ENCODE data around the gene IRF5. TPM values are rescaled to one million over a fixed set of nuclear protein-coding genes. Genes with fewer than 3 reads are reported as not detected.

IRF5 gene
- total RNA-seq, 1 experiment from 2014 or later, result 16.5 TPM

DNA sequence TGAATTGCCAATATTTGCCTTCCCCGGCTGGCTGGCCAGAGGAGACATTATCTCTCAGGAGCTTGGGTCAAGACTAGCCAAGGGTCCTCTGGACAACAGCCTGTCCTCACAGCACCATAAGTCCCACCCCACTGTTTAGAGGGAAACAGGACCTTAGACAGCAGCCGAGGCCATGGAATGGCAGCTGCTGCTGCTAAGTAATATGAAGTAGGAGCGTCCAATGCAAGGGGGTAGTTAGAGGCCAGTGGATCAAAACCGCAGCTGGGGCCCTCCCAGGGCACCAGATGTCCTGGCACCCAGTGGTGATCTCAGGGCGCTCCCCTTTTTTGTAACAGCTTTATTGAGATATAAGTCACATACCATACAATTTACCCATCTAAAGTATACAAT, 14.3 kb upstream of the IRF5 start (continued):
- TF ChIP-seq, protein P1, sequence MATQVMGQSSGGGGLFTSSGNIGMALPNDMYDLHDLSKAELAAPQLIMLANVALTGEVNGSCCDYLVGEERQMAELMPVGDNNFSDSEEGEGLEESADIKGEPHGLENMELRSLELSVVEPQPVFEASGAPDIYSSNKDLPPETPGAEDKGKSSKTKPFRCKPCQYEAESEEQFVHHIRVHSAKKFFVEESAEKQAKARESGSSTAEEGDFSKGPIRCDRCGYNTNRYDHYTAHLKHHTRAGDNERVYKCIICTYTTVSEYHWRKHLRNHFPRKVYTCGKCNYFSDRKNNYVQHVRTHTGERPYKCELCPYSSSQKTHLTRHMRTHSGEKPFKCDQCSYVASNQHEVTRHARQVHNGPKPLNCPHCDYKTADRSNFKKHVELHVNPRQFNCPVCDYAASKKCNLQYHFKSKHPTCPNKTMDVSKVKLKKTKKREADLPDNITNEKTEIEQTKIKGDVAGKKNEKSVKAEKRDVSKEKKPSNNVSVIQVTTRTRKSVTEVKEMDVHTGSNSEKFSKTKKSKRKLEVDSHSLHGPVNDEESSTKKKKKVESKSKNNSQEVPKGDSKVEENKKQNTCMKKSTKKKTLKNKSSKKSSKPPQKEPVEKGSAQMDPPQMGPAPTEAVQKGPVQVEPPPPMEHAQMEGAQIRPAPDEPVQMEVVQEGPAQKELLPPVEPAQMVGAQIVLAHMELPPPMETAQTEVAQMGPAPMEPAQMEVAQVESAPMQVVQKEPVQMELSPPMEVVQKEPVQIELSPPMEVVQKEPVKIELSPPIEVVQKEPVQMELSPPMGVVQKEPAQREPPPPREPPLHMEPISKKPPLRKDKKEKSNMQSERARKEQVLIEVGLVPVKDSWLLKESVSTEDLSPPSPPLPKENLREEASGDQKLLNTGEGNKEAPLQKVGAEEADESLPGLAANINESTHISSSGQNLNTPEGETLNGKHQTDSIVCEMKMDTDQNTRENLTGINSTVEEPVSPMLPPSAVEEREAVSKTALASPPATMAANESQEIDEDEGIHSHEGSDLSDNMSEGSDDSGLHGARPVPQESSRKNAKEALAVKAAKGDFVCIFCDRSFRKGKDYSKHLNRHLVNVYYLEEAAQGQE (IDR thresholded peaks at IDR 0.05; ENCODE audit: low read depth), result no peak

DNA sequence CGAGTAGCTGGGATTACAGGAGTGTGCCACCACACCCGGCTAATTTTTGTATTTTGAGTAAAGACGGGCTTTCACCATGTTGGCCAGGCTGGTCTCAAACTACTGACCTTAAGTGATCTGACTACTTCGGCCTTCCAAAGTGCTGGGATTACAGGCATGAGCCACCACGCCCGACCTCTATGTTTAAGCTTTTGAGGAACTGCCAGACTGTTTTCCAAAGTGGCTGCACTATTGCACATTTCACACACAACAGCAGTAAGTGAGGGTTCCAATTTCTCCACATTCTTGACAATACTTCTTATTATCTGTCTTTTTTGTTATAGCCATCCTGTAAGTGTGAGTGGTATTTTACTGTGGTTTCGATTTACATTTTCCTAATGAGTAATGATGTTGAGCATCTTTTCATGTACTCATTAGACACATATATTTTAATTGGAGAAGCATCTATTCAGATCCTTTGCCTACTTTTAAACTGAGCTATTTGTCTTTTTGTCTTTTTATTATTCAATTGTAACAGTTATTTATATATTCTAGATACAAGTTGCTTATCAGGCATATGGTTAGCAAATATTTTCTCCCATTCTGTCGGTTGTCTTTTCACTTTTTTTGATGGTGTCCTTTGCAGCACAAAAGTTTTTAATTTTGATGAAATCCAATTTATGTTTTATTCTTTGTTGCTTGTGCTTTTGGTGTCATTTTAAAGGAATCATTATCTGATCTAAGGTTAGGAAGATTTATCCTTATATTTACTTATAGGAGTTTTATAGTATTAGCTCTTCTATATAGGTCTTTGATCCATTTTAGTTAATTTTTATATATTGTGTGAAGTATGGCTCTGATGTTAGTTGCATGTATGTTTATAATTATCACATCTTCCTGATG, 12.8 kb upstream of the IRF5 start:
- H3K4me2 ChIP-seq (ENCODE audit: low read length), result no peak overlapping the region
- peaks cover 10% of the 10 kb centered on the region; the same call in 1 of the 2 replicates for H3K27me3 ChIP-seq (ENCODE audit: insufficient read depth, low read length)
- no peaks in the 10 kb centered on the region for H4K20me1 ChIP-seq (ENCODE audit: insufficient read depth)
- no peak overlapping the region for H3K27ac ChIP-seq (ENCODE audit: low read depth, low read length)
- no peak overlapping the region for H3K4me3 ChIP-seq (replicated peaks in 1 of 2; ENCODE audit: low read depth in 1 of 2, low read length in 2 of 2)
- intact Hi-C loops (cut with micrococcal nuclease), result no loop called here
- no peaks in the 10 kb centered on the region for H3K4me1 ChIP-seq (ENCODE audit: control insufficient read depth in 1 of 2, insufficient read depth in 2 of 2, low read length in 2 of 2)
- TF ChIP-seq SP1 (IDR thresholded peaks at IDR 0.05; ENCODE audit: low read depth) (no peak), ZNF274 (IDR thresholded peaks at IDR 0.05; ENCODE audit: low read depth, low read length) (no peak), POLR2AphosphoS5 (IDR thresholded peaks at IDR 0.05; ENCODE audit: low read depth, low read length) (no peak), CEBPB (IDR thresholded peaks at IDR 0.05; ENCODE audit: low read depth) (no peak), JUND (IDR thresholded peaks at IDR 0.05) (no peak), RAD21 (IDR thresholded peaks at IDR 0.05; ENCODE audit: low read depth) (no peak), EZH2phosphoT487 (IDR thresholded peaks at IDR 0.05; ENCODE audit: borderline replicate concordance) (no peak), SRF (IDR thresholded peaks at IDR 0.05; ENCODE audit: low read depth) (no peak), CBX3 (IDR thresholded peaks at IDR 0.05; ENCODE audit: low read depth) (no peak), SIN3A (IDR thresholded peaks at IDR 0.05; ENCODE audit: low read depth) (no peak)
- TF ChIP-seq, protein P2, sequence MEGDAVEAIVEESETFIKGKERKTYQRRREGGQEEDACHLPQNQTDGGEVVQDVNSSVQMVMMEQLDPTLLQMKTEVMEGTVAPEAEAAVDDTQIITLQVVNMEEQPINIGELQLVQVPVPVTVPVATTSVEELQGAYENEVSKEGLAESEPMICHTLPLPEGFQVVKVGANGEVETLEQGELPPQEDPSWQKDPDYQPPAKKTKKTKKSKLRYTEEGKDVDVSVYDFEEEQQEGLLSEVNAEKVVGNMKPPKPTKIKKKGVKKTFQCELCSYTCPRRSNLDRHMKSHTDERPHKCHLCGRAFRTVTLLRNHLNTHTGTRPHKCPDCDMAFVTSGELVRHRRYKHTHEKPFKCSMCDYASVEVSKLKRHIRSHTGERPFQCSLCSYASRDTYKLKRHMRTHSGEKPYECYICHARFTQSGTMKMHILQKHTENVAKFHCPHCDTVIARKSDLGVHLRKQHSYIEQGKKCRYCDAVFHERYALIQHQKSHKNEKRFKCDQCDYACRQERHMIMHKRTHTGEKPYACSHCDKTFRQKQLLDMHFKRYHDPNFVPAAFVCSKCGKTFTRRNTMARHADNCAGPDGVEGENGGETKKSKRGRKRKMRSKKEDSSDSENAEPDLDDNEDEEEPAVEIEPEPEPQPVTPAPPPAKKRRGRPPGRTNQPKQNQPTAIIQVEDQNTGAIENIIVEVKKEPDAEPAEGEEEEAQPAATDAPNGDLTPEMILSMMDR (IDR thresholded peaks at IDR 0.05 in 2 of 3, conservative IDR thresholded peaks at IDR 0.05 in 1 of 3; ENCODE audit: borderline replicate concordance in 1 of 3, insufficient read depth in 1 of 3, low read depth in 2 of 3, low read length in 2 of 3), result no peak
- DNase-seq (ENCODE audit: low read depth, low spot score), result no peak
- ChIA-PET POLR2A (no interaction called here), CTCF (no interaction called here), RAD21 (ENCODE audit: low non-redundant PET in 1 of 2, low total read pairs in 2 of 2, uncharacterized antibody in 2 of 2, unreplicated experiment in 2 of 2) (no interaction called here)
- no peaks in the 10 kb centered on the region for H3K36me3 ChIP-seq (ENCODE audit: control insufficient read depth in 1 of 2, insufficient read depth in 2 of 2, low read length in 2 of 2)
- no peaks in the 10 kb centered on the region for H3K9me2 ChIP-seq (ENCODE audit: insufficient read depth)
- no peaks in the 10 kb centered on the region for H3K9me3 ChIP-seq (ENCODE audit: control insufficient read depth in 1 of 2, insufficient read depth in 1 of 2, low read depth in 1 of 2, low read length in 2 of 2)
- no peak overlapping the region for H3K9ac ChIP-seq (ENCODE audit: low read length)
- no peaks in the 10 kb centered on the region for H3K79me2 ChIP-seq (ENCODE audit: insufficient read depth, low read length)
- no TSS peak for BruUV-seq (replicated peaks)
- ATAC-seq, result no peak
- no peak overlapping the region for H2AFZ ChIP-seq (ENCODE audit: low read depth, low read length, poor library complexity, severe bottlenecking)

All from HCT116 (cell line).